Liver (tissue), 9 donors: ENCODE results near the gene CAMKK1. TPM values are rescaled to one million over a fixed set of nuclear protein-coding genes. Genes with fewer than 3 reads are reported as not detected.

Experiments
- DNase-seq: peaks from one replicate; pipeline ENCODE4 v3.0.0-alpha.2; 2017; ENCODE audit warnings: low spot score
- H3K27ac ChIP-seq, 2 donors: one replicate each; pipeline ENCODE4 v1.7.0; 2013; ENCODE audit warnings: inconsistent platforms in 2 of 2, low read length in 2 of 2, control low read depth in 1 of 2, low read depth in 1 of 2, mild to moderate bottlenecking in 1 of 2
- H3K27me3 ChIP-seq, 4 donors: one replicate each; pipeline versions ENCODE4 v1.6.1 to v1.7.0; 2013; ENCODE audit warnings: low read length in 3 of 4, inconsistent platforms in 1 of 4, mild to moderate bottlenecking in 1 of 4, moderate library complexity in 1 of 4; ENCODE audit not compliant: control insufficient read depth in 4 of 4, insufficient read depth in 4 of 4
- H3K36me3 ChIP-seq, 4 donors: one replicate each; pipeline versions ENCODE4 v1.6.1 to v1.7.0; 2013; ENCODE audit warnings: low read length in 3 of 4, mild to moderate bottlenecking in 3 of 4, low read depth in 1 of 4, moderate library complexity in 1 of 4; ENCODE audit not compliant: control insufficient read depth in 4 of 4, insufficient read depth in 3 of 4
- H3K4me1 ChIP-seq, 4 donors: one replicate each; pipeline versions ENCODE4 v1.6.1 to v1.7.0; 2013; ENCODE audit warnings: low read length in 3 of 4, mild to moderate bottlenecking in 3 of 4, moderate library complexity in 1 of 4; ENCODE audit not compliant: control insufficient read depth in 4 of 4, insufficient read depth in 4 of 4
- H3K4me3 ChIP-seq, 3 donors: one replicate each; pipeline versions ENCODE4 v1.6.1 to v1.7.0; 2013; ENCODE audit warnings: low read length in 3 of 3, control low read depth in 1 of 3, low read depth in 1 of 3, mild to moderate bottlenecking in 1 of 3
- H3K9ac ChIP-seq, 2 donors: one replicate each; pipeline ENCODE4 v1.7.0; 2013; ENCODE audit warnings: low read length in 2 of 2, mild to moderate bottlenecking in 2 of 2, moderate library complexity in 2 of 2, control low read depth in 1 of 2, low read depth in 1 of 2
- H3K9me3 ChIP-seq, 4 donors: one replicate each; pipeline versions ENCODE4 v1.6.1 to v1.7.0; 2013; ENCODE audit warnings: low read length in 3 of 4; ENCODE audit not compliant: control insufficient read depth in 4 of 4
- EGR1 ChIP-seq, 2 donors: IDR thresholded peaks; 2 replicates each; pipeline ENCODE4 v1.6.1; 2016 to 2018; ENCODE audit warnings: antibody characterized with exemption in 2 of 2, low read depth in 2 of 2
- FOXA1 ChIP-seq: IDR thresholded peaks from 2 replicates; pipeline ENCODE4 v1.6.1; 2016; ENCODE audit warnings: antibody characterized with exemption
- FOXA2 ChIP-seq: IDR thresholded peaks from 2 replicates; pipeline ENCODE4 v1.6.1; 2016; ENCODE audit warnings: antibody characterized with exemption
- GABPA ChIP-seq, 2 donors: IDR thresholded peaks in 1 of 2; conservative IDR thresholded peaks in 1 of 2; 2 replicates each; pipeline ENCODE4 v1.6.1; 2016; ENCODE audit warnings: antibody characterized with exemption in 2 of 2, mild to moderate bottlenecking in 1 of 2, moderate library complexity in 1 of 2
- HNF4A ChIP-seq, 2 donors: conservative IDR thresholded peaks; 2 replicates each; pipeline ENCODE4 v1.6.1; 2016; ENCODE audit warnings: antibody characterized with exemption in 2 of 2, mild to moderate bottlenecking in 2 of 2
- HNF4G ChIP-seq: IDR thresholded peaks from 2 replicates; pipeline ENCODE4 v1.6.1; 2016; ENCODE audit warnings: antibody characterized with exemption
- JUND ChIP-seq, 2 donors: IDR thresholded peaks; 2 replicates each; pipeline ENCODE4 v1.6.1; 2016; ENCODE audit warnings: antibody characterized with exemption in 2 of 2
- NR2F2 ChIP-seq: IDR thresholded peaks from 2 replicates; pipeline ENCODE4 v1.6.1; 2016; ENCODE audit warnings: antibody characterized with exemption
- RAD21 ChIP-seq, 2 donors: IDR thresholded peaks; 2 replicates each; pipeline ENCODE4 v1.6.1; 2016; ENCODE audit warnings: antibody characterized with exemption in 2 of 2, mild to moderate bottlenecking in 2 of 2
- RXRA ChIP-seq, 2 donors: IDR thresholded peaks; 2 replicates each; pipeline ENCODE4 v1.6.1; 2017 to 2018; ENCODE audit warnings: antibody characterized with exemption in 2 of 2, mild to moderate bottlenecking in 1 of 2
- SP1 ChIP-seq: IDR thresholded peaks from 2 replicates; pipeline ENCODE4 v1.6.1; 2018; ENCODE audit warnings: antibody characterized with exemption, mild to moderate bottlenecking
- TAF1 ChIP-seq: conservative IDR thresholded peaks from 2 replicates; pipeline ENCODE4 v1.6.1; 2016; ENCODE audit warnings: antibody characterized with exemption, mild to moderate bottlenecking
- YY1 ChIP-seq: IDR thresholded peaks from 2 replicates; pipeline ENCODE4 v1.6.1; 2016; ENCODE audit warnings: antibody characterized with exemption, mild to moderate bottlenecking
- WGBS: extraction: QIAGEN DNeasy Blood & Tissue Kit; methylation state at CpG from one replicate; pipeline ENCODE4 v1.1.7; 2013; 5-methylcytosine and 5-hydroxymethylcytosine counted together
- polyA plus RNA-seq, 2 donors: library from polyadenylated mRNA; stranded (reverse) in 1 of 2; unstranded in 1 of 2; fragments of 200-250 nt in 1 of 2; fragments of >200 nt in 1 of 2; fragmentation: Nextera tagmentation in 1 of 2; extraction: Ambion mirVana in 1 of 2; gene quantifications; one replicate each; pipeline versions ENCODE4 v1.2.1 to v1.2.3, GENCODE V29; 2013 to 2015
- total RNA-seq, 2 donors: library from RNA; depleted of rRNA; stranded (reverse); fragments of >200 nt; gene quantifications; one replicate each; pipeline ENCODE4 v1.2.3, GENCODE V29; 2014
- TF ChIP-seq, protein P1 (sequence below): IDR thresholded peaks from 2 replicates; pipeline ENCODE4 v1.6.1; 2016; ENCODE audit warnings: antibody characterized with exemption
- TF ChIP-seq, protein P2 (sequence below): IDR thresholded peaks from 2 replicates; pipeline ENCODE4 v1.6.1; 2016; ENCODE audit warnings: antibody characterized with exemption
- TF ChIP-seq, protein P3 (sequence below): IDR thresholded peaks from 2 replicates; pipeline ENCODE4 v1.6.1; 2016; ENCODE audit warnings: antibody characterized with exemption, mild to moderate bottlenecking
- TF ChIP-seq, protein P4 (sequence below): fragments of 150-350 bp; IDR thresholded peaks from 2 replicates; pipeline ENCODE4 v1.5.1; 2017; ENCODE audit warnings: improper control_type of control experiment, low read depth, low read length; ENCODE audit not compliant: missing input control
- TF ChIP-seq, protein P5 (sequence below): IDR thresholded peaks from 2 replicates; pipeline ENCODE4 v1.6.1; 2016; ENCODE audit warnings: antibody characterized with exemption
- donor health status: healthy.
- donor health status: healthy.
- donor health status: healthy.
- donor health status: healthy.
- donor health status: healthy.

The CAMKK1 gene
- total and polyA plus RNA-seq, 4 donors, result 0.24 to 0.67 (median 0.50) TPM

DNA sequence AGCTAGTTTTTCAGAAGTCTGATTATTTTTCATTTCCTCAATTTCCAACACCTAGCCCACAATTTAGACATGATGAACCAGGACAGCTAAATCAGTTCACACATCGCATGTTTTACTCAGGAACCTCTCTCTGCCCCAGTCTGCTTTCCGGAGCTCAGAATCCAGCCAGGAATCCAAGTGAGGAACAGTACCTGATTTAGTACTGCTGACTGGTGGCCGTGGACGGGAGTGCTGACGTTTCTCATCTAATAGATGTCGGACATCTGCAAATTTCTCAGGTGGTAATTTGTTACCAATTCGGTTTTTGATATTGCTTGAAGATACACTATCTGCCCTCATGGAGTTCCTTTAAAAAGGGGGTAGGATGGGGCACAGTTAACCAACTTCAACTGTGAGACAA, 76.9 kb downstream of the CAMKK1 start:
- DNase-seq, result no peak
- Histone ChIP-seq H3K9me3 (no peaks in the 10 kb centered on the region), H3K4me3 (no peak overlapping the region), H3K27ac (no peak overlapping the region), H3K27me3 (no peaks in the 10 kb centered on the region), H3K9ac (no peak overlapping the region), H3K4me1 (no peaks in the 10 kb centered on the region), H3K36me3 (peaks cover 9 to 70% (median 52%) of the 10 kb centered on the region in 4 donors)
- WGBS, result 88% methylated on average over 7 of the region's 7 CpGs
- no peak for TF ChIP-seq FOXA1
- no peak for TF ChIP-seq NR2F2
- TF ChIP-seq RAD21 (IDR thresholded peaks at IDR 0.05), result peak; percentile 42 to 72

DNA sequence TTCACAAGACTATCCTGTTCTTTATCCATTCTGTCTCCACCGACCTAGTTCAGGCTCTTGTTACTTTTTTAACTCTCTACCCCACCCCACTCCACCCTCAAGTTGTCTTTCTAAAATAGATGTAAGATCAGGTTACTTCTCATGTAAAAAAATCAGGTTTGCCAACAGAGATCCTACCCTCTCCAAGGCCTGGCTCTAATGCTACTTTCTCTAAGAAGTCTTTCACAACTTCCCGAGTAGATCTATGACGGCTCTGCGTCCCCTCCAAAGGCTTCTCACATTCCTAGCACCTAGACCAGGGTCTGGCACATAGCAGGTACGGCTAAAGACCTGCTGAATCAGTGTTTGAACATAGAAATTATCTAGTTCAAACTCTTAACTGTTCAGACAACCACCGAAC, 77.7 kb downstream of the CAMKK1 start:
- no peak for DNase-seq
- H3K4me1 ChIP-seq, result no peaks in the 10 kb centered on the region
- 91% methylated on average over 6 of the region's 6 CpGs for WGBS

More for the DNA sequence above, 77.7 kb downstream of the CAMKK1 start:
- H3K27me3 ChIP-seq, result no peaks in the 10 kb centered on the region
- H3K9me3 ChIP-seq, result no peaks in the 10 kb centered on the region
- no peak overlapping the region for H3K4me3 ChIP-seq
- TF ChIP-seq GABPA (IDR thresholded peaks at IDR 0.05 in 1 of 2, conservative IDR thresholded peaks at IDR 0.05 in 1 of 2) (no peak), YY1 (no peak), NR2F2 (no peak), RXRA (IDR thresholded peaks at IDR 0.05) (no peak), FOXA2 (no peak), HNF4A (conservative IDR thresholded peaks at IDR 0.05) (no peak), RAD21 (IDR thresholded peaks at IDR 0.05) (no peak), SP1 (no peak), FOXA1 (no peak), EGR1 (IDR thresholded peaks at IDR 0.05; ENCODE audit: low read depth in 2 of 2) (no peak), JUND (IDR thresholded peaks at IDR 0.05) (no peak), HNF4G (no peak), TAF1 (no peak)
- TF ChIP-seq, protein P1, sequence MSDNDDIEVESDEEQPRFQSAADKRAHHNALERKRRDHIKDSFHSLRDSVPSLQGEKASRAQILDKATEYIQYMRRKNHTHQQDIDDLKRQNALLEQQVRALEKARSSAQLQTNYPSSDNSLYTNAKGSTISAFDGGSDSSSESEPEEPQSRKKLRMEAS, result no peak
- TF ChIP-seq, protein P2, sequence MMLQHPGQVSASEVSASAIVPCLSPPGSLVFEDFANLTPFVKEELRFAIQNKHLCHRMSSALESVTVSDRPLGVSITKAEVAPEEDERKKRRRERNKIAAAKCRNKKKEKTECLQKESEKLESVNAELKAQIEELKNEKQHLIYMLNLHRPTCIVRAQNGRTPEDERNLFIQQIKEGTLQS, result no peak
- TF ChIP-seq, protein P3, sequence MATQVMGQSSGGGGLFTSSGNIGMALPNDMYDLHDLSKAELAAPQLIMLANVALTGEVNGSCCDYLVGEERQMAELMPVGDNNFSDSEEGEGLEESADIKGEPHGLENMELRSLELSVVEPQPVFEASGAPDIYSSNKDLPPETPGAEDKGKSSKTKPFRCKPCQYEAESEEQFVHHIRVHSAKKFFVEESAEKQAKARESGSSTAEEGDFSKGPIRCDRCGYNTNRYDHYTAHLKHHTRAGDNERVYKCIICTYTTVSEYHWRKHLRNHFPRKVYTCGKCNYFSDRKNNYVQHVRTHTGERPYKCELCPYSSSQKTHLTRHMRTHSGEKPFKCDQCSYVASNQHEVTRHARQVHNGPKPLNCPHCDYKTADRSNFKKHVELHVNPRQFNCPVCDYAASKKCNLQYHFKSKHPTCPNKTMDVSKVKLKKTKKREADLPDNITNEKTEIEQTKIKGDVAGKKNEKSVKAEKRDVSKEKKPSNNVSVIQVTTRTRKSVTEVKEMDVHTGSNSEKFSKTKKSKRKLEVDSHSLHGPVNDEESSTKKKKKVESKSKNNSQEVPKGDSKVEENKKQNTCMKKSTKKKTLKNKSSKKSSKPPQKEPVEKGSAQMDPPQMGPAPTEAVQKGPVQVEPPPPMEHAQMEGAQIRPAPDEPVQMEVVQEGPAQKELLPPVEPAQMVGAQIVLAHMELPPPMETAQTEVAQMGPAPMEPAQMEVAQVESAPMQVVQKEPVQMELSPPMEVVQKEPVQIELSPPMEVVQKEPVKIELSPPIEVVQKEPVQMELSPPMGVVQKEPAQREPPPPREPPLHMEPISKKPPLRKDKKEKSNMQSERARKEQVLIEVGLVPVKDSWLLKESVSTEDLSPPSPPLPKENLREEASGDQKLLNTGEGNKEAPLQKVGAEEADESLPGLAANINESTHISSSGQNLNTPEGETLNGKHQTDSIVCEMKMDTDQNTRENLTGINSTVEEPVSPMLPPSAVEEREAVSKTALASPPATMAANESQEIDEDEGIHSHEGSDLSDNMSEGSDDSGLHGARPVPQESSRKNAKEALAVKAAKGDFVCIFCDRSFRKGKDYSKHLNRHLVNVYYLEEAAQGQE, result no peak
- TF ChIP-seq, protein P4, sequence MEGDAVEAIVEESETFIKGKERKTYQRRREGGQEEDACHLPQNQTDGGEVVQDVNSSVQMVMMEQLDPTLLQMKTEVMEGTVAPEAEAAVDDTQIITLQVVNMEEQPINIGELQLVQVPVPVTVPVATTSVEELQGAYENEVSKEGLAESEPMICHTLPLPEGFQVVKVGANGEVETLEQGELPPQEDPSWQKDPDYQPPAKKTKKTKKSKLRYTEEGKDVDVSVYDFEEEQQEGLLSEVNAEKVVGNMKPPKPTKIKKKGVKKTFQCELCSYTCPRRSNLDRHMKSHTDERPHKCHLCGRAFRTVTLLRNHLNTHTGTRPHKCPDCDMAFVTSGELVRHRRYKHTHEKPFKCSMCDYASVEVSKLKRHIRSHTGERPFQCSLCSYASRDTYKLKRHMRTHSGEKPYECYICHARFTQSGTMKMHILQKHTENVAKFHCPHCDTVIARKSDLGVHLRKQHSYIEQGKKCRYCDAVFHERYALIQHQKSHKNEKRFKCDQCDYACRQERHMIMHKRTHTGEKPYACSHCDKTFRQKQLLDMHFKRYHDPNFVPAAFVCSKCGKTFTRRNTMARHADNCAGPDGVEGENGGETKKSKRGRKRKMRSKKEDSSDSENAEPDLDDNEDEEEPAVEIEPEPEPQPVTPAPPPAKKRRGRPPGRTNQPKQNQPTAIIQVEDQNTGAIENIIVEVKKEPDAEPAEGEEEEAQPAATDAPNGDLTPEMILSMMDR, result no peak
- TF ChIP-seq, protein P5, sequence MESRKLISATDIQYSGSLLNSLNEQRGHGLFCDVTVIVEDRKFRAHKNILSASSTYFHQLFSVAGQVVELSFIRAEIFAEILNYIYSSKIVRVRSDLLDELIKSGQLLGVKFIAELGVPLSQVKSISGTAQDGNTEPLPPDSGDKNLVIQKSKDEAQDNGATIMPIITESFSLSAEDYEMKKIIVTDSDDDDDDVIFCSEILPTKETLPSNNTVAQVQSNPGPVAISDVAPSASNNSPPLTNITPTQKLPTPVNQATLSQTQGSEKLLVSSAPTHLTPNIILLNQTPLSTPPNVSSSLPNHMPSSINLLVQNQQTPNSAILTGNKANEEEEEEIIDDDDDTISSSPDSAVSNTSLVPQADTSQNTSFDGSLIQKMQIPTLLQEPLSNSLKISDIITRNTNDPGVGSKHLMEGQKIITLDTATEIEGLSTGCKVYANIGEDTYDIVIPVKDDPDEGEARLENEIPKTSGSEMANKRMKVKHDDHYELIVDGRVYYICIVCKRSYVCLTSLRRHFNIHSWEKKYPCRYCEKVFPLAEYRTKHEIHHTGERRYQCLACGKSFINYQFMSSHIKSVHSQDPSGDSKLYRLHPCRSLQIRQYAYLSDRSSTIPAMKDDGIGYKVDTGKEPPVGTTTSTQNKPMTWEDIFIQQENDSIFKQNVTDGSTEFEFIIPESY, result no peak
- no peak overlapping the region for H3K27ac ChIP-seq
- no peak overlapping the region for H3K9ac ChIP-seq
- peaks cover 9 to 71% (median 50%) of the 10 kb centered on the region in 4 donors for H3K36me3 ChIP-seq
